Choroid plexus epithelial cell (primary cell): ENCODE measurements around the gene KDM2B.

Experiments used
- DNase-seq: peaks from one replicate; pipeline ENCODE4 v3.0.0-alpha.2; 2010; ENCODE audit warnings: low read depth
- H3K4me3 ChIP-seq: 2 replicates; pipeline ENCODE4 v1.5.1; 2011; ENCODE audit warnings: low read depth, mild to moderate bottlenecking, control low read depth, low read length, moderate library complexity
- TF ChIP-seq, protein P1 (sequence below): conservative IDR thresholded peaks from 2 replicates; pipeline ENCODE4 v1.5.1; 2011; ENCODE audit warnings: low read depth, mild to moderate bottlenecking, control low read depth, inconsistent platforms, low read length, moderate library complexity

The KDM2B gene

DNA sequence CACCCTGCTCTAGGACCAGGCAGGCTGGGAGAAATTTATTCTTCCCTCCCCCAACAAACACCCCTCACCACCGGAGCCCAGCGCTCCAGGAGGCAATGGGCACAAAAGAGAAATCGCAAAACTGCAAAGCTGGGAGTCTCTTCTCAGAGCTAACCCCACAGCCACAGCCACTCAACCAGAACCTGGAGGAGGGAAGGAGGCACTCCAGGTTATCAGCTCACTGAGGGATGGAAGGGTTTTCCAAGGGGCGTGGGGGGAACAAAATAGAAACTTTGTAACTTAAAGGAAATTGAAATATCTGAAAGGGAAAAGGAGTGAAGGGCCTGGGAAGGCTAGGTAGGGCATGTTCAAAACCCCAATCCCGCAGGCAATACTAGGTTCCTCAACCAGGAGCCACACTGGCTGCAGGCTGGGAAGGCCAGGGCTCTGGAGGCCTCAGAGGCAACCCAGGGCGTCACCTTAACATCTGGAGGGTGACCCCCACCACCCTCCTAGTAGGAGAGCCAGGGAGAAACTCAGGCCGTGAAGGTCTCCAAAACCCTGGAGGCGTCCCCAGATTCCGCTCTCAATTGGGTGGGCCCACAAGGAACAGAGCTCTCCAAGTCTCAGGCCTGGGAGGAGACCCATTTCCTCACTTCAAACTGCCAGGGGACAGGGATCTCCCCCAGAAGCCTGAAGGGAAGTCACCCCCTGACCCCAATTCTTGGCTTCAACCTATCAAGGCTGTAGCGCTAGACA is 3.2 kb downstream of the KDM2B start:
- peak overlapping the region; percentile 69 for H3K4me3 ChIP-seq

DNA sequence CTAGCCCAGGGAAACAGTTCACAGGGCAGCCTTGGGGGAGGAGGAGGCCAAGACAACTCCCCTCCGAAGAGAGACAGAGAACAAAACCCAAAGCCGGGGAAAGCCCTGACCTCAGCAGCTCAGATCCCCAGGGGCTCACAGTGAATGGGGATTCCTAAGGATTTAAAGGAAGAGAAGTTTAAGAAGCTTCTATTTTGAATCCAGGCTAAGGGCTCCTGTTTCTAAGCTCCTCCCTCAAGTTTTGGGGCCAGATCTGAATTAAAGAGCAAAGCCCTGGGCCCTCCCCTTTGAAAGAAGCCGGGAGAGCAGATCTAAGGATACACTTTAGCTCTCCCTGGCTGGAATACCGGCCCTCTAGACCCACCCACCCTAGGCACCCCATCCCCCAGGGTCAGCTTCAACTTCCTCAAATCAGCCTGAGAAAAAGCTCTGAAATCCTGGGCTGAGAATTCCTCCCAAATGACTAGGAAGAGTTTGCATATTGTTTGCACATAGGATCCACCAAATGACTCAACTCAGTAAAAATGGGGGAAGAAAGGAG is 3.9 kb downstream of the KDM2B start:
- peak; percentile 55 for DNase-seq
- H3K4me3 ChIP-seq = no peak overlapping the region

More for the DNA sequence above, 3.2 kb downstream of the KDM2B start:
- no peak for DNase-seq
- TF ChIP-seq, protein P1, sequence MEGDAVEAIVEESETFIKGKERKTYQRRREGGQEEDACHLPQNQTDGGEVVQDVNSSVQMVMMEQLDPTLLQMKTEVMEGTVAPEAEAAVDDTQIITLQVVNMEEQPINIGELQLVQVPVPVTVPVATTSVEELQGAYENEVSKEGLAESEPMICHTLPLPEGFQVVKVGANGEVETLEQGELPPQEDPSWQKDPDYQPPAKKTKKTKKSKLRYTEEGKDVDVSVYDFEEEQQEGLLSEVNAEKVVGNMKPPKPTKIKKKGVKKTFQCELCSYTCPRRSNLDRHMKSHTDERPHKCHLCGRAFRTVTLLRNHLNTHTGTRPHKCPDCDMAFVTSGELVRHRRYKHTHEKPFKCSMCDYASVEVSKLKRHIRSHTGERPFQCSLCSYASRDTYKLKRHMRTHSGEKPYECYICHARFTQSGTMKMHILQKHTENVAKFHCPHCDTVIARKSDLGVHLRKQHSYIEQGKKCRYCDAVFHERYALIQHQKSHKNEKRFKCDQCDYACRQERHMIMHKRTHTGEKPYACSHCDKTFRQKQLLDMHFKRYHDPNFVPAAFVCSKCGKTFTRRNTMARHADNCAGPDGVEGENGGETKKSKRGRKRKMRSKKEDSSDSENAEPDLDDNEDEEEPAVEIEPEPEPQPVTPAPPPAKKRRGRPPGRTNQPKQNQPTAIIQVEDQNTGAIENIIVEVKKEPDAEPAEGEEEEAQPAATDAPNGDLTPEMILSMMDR = no peak

DNA sequence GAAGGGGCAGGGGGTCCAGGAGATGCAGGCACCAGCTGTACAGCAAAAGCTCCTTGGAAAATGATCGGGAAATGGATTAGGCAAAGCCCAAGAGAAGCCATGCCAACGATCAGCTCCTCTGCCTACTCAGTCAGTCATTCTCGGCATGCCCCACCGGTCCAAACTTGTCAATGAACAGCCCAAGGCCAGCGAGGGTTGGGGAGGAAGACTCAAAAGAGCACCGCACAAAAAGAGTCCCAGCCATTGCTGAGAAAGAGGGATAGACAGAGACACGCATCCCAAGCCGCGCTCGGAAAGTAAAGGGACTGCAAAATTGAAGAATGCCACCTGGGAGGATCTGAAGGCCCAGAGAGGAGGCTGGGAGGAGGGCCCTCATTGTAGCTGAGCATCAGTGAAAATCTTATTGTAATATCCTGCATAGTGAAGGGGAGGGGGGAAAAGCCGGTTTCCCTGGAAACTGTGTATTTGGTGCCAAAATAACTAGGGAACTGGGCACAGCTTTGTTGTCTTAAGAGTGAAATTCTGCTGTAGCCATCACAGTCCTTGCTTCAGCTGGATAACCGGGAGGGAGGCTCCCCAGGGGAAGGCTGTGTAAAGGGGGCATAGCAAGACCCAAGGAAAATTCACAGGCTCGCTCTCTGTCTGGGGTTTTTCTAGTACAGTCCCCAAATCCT is 4.7 kb downstream of the KDM2B start:
- H3K4me3 ChIP-seq = no peak overlapping the region
- TF ChIP-seq, protein P1 = no peak
- no peak for DNase-seq

More for the DNA sequence above, 3.9 kb downstream of the KDM2B start:
- TF ChIP-seq, protein P1 = no peak

DNA sequence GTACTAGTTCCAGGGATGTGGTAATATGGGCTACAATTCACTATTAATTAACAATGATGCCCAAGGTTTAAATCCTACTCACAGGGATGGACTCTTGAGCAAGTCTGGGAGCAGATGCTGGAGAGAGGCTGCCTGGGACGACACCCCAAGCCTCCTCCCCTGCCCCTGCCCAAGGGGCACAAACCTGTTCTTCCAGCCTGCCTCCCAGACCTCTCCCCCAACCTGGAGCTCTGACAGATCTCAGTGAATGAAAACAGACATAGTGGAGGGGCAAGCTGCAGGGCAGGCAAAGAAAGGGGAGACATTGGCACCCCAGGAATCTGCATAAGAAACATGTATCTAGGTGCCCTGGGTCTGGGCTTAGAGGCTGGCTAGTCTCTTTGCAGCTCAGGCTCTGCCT is 5.8 kb downstream of the KDM2B start:
- no peak for DNase-seq
- TF ChIP-seq, protein P1 = no peak
- H3K4me3 ChIP-seq = no peak overlapping the region

DNA sequence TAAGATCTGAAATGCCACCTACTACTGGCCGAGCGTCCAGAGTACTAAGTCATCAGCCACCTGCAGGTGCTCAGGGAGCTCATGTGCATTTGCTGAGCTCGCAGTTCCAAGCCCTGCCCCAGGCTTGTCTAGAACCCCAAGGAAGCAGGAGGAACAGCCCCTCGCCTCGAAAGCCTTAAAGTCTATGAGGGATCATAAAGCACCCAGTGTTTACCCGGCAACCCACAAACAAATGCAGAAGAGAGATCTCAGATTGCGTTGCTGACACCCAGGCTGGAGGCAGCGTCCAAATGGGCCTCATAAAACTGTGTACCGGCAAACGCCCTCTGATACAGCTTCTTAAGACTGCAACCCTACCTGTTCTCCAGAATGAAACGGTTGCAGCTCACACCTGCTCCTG is 6.8 kb downstream of the KDM2B start:
- DNase-seq = no peak
- TF ChIP-seq, protein P1 = no peak
- H3K4me3 ChIP-seq = no peak overlapping the region

DNA sequence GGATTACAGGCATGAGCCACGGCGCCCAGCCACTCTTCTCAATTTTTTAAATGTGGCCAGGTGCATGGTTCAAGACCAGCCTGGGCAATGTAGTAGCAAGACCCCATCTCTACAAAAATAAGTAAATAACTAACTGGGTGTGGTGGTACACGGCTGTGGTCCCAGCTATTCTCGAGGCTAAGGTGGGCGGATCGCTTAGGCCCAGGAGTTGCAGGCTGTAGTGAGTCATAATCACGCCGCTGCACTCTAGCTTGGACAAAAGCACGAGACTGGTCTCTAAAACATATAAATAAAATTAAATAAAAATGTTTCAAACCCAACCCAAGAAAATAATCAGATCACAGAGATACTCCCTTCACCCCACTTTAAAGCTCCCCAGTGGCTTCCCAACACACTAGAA is 8.9 kb downstream of the KDM2B start:
- TF ChIP-seq, protein P1 = no peak
- H3K4me3 ChIP-seq = no peak overlapping the region
- DNase-seq = no peak
